ENCODE results near the gene ABI3. TPM values are rescaled to one million over a fixed set of nuclear protein-coding genes. Genes with fewer than 3 reads are reported as not detected.

The ABI3 gene
- total and polyA plus RNA-seq, 4 donors: 1.4 to 6.5 (median 5.0) TPM

DNA sequence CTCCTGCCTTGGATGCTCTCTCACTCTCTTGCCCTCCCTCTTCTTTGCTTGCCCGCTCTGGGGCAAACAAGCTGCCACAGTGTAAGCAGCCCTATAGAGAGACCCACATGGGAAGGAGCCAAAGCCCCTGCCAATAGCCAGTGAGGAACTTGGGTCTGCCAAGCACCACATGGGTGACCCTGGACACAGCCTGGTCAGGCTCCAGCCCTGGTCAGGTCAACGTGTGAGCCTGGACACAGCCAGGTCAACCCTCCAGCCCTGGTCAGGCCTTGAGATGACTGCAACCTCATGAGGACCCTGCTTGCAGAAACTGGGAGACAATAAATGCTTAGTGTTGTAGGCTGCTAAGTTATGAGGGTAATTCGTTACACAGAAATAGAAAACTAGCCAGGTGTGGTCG, 34.3 kb downstream of the ABI3 start:
- H3K4me3 ChIP-seq (ENCODE audit: low read depth, low read length): no peak overlapping the region
- H3K4me1 ChIP-seq (ENCODE audit: control insufficient read depth, insufficient read depth, low read length): peaks cover 9% of the 10 kb centered on the region
- H3K9me3 ChIP-seq (ENCODE audit: control insufficient read depth, insufficient read depth, low read length): no peaks in the 10 kb centered on the region
- H3K27ac ChIP-seq (ENCODE audit: low read depth, low read length): no peak overlapping the region
- DNase-seq (ENCODE audit: low read depth in 4 of 6, low spot score in 6 of 6): no peak
- WGBS (ENCODE audit: insufficient coverage): 91% methylated on average over 4 of the region's 4 CpGs
- H3K36me3 ChIP-seq (ENCODE audit: control insufficient read depth, insufficient read depth, low read length): no peaks in the 10 kb centered on the region
- H3K27me3 ChIP-seq (ENCODE audit: control insufficient read depth, insufficient read depth, low read length): no peaks in the 10 kb centered on the region

GRCh38 chr17:49247944-49248343, 37.4 kb downstream of the ABI3 start:
- no peak overlapping the region for H3K27ac ChIP-seq (ENCODE audit: low read depth, low read length)
- no peak for DNase-seq (ENCODE audit: low read depth in 4 of 6, low spot score in 6 of 6)
- no peak overlapping the region for H3K4me3 ChIP-seq (ENCODE audit: low read depth, low read length)
- H3K36me3 ChIP-seq (ENCODE audit: control insufficient read depth, insufficient read depth, low read length): no peaks in the 10 kb centered on the region
- H3K4me1 ChIP-seq (ENCODE audit: control insufficient read depth, insufficient read depth, low read length): peaks cover 9% of the 10 kb centered on the region
- no peaks in the 10 kb centered on the region for H3K9me3 ChIP-seq (ENCODE audit: control insufficient read depth, insufficient read depth, low read length)
- H3K27me3 ChIP-seq (ENCODE audit: control insufficient read depth, insufficient read depth, low read length): no peaks in the 10 kb centered on the region
- WGBS (ENCODE audit: insufficient coverage): 92% methylated on average over 7 of the region's 7 CpGs

DNA sequence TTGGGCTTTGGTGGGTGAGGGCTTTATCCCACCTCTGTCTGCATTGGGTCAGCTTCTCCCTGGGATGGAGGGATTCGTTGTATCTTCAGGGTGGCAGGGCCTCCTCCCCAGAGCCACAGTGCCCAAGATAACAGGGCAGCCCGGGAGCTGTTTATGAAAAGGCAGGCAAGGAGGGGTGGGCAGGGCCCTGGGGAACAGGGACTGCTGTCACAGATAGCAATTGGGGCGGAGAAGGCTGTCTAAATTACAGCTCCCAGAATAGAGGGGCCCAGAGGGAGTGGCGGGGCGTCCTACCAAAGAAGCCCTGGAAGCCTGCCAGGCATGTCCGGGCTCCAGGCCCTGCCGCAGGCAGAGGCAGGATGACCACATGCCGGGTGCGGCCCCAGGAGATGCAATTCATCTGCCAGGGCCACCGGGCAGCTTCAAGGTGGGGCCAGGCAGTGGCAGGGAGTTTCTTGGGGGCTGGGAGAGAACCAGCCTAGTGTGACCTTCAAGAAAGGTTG, 38.8 kb downstream of the ABI3 start:
- H3K27me3 ChIP-seq (ENCODE audit: control insufficient read depth, insufficient read depth, low read length): no peaks in the 10 kb centered on the region
- DNase-seq (ENCODE audit: low read depth in 4 of 6, low spot score in 6 of 6): peak in 2 of 6 donors; percentile 37 to 54
- H3K4me3 ChIP-seq (ENCODE audit: low read depth, low read length): no peak overlapping the region
- peaks cover 9% of the 10 kb centered on the region for H3K4me1 ChIP-seq (ENCODE audit: control insufficient read depth, insufficient read depth, low read length)
- H3K36me3 ChIP-seq (ENCODE audit: control insufficient read depth, insufficient read depth, low read length): no peaks in the 10 kb centered on the region
- 5% methylated on average over 10 of the region's 10 CpGs for WGBS (ENCODE audit: insufficient coverage)
- H3K9me3 ChIP-seq (ENCODE audit: control insufficient read depth, insufficient read depth, low read length): no peaks in the 10 kb centered on the region
- H3K27ac ChIP-seq (ENCODE audit: low read depth, low read length): no peak overlapping the region

GRCh38 chr17:49249890-49250522, 39.5 kb downstream of the ABI3 start:
- WGBS (ENCODE audit: insufficient coverage): 99% methylated on average over 7 of the region's 12 CpGs
- Histone ChIP-seq H3K27ac (ENCODE audit: low read depth, low read length) (no peak overlapping the region), H3K9me3 (ENCODE audit: control insufficient read depth, insufficient read depth, low read length) (no peaks in the 10 kb centered on the region), H3K36me3 (ENCODE audit: control insufficient read depth, insufficient read depth, low read length) (no peaks in the 10 kb centered on the region), H3K27me3 (ENCODE audit: control insufficient read depth, insufficient read depth, low read length) (no peaks in the 10 kb centered on the region), H3K4me3 (ENCODE audit: low read depth, low read length) (no peak overlapping the region), H3K4me1 (ENCODE audit: control insufficient read depth, insufficient read depth, low read length) (peaks cover 9% of the 10 kb centered on the region)
- no peak for DNase-seq (ENCODE audit: low read depth in 4 of 6, low spot score in 6 of 6)

DNA sequence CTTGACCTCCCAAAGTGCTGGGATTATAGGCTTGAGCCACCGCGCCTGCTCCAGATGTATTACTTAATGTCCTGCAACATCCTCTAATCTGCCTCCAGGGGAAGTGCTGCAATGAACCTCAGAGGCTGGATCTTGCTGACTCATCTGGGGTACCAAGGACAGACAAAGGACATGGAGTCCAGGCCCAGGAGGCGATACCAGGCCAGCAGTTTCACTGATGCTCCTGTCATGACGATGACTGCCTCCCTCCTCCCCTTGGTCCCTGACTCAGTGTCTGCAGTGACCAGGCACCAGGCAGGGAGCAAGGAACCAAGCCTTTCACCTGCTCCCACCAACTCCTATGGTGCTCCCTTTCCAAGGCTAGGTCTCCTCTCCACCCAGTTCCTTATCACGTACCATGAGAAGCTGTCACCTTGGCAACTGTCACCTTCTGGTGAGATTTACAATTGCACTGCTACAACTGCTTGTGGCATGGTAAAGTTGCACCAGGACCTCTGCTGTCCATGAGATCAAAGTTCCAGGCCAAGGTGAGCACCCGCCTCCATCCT, 41.7 kb downstream of the ABI3 start:
- Histone ChIP-seq H3K4me3 (ENCODE audit: low read depth, low read length) (no peak overlapping the region), H3K4me1 (ENCODE audit: control insufficient read depth, insufficient read depth, low read length) (peaks cover 9% of the 10 kb centered on the region), H3K36me3 (ENCODE audit: control insufficient read depth, insufficient read depth, low read length) (no peaks in the 10 kb centered on the region), H3K27ac (ENCODE audit: low read depth, low read length) (no peak overlapping the region), H3K27me3 (ENCODE audit: control insufficient read depth, insufficient read depth, low read length) (no peaks in the 10 kb centered on the region), H3K9me3 (ENCODE audit: control insufficient read depth, insufficient read depth, low read length) (no peaks in the 10 kb centered on the region)
- DNase-seq (ENCODE audit: low read depth in 4 of 6, low spot score in 6 of 6): no peak
- WGBS (ENCODE audit: insufficient coverage): 88% methylated on average over 5 of the region's 6 CpGs

DNA sequence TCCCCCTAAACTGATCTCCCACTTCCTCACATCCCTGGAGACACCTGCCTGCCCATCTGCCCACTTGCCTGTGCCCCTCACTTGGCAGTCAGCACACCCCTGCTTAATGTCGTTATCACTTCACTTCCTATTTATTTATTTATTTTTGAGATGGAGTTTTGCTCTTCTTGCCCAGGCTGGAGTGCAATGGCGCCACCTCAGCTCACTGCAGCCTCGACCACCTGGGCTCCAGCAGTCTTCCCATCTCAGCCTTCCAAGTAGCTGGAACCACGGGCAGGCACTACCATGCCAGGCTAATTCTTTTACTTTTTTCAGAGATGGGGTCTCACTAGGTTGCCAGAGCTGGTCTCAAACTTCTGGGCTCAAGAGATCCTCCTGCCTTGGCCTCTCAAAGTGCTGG, 43.6 kb downstream of the ABI3 start:
- Histone ChIP-seq H3K27ac (ENCODE audit: low read depth, low read length) (no peak overlapping the region), H3K27me3 (ENCODE audit: control insufficient read depth, insufficient read depth, low read length) (no peaks in the 10 kb centered on the region), H3K36me3 (ENCODE audit: control insufficient read depth, insufficient read depth, low read length) (no peaks in the 10 kb centered on the region), H3K4me3 (ENCODE audit: low read depth, low read length) (no peak overlapping the region), H3K4me1 (ENCODE audit: control insufficient read depth, insufficient read depth, low read length) (peaks cover 7% of the 10 kb centered on the region), H3K9me3 (ENCODE audit: control insufficient read depth, insufficient read depth, low read length) (no peaks in the 10 kb centered on the region)
- no peak for DNase-seq (ENCODE audit: low read depth in 4 of 6, low spot score in 6 of 6)
- 59% methylated on average over 3 of the region's 4 CpGs for WGBS (ENCODE audit: insufficient coverage)

DNA sequence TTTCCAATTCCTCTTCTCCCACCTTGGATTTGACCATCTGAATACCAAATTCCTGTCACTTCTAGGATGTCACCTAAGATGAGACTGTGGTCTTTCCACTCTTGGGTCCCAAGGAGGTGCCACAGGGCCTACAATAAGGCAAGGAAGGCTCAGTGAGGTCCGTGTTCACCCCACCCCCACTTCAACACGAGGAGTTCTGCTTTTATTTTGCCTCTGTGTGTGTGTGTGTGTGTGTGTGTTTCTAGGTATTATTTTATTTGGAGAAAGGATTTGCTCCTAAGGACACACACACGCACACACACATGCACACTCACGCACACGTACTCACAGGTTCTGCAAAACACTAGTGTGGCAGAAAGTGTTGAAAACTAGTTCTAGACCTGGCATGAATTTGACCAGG, 44.6 kb downstream of the ABI3 start:
- 70% methylated on average over 2 of the region's 5 CpGs for WGBS (ENCODE audit: insufficient coverage)
- H3K27ac ChIP-seq (ENCODE audit: low read depth, low read length): no peak overlapping the region
- H3K9me3 ChIP-seq (ENCODE audit: control insufficient read depth, insufficient read depth, low read length): no peaks in the 10 kb centered on the region
- no peak for DNase-seq (ENCODE audit: low read depth in 4 of 6, low spot score in 6 of 6)
- no peaks in the 10 kb centered on the region for H3K36me3 ChIP-seq (ENCODE audit: control insufficient read depth, insufficient read depth, low read length)
- peaks cover 2% of the 10 kb centered on the region for H3K27me3 ChIP-seq (ENCODE audit: control insufficient read depth, insufficient read depth, low read length)
- peaks cover 6% of the 10 kb centered on the region for H3K4me1 ChIP-seq (ENCODE audit: control insufficient read depth, insufficient read depth, low read length)
- H3K4me3 ChIP-seq (ENCODE audit: low read depth, low read length): no peak overlapping the region

DNA sequence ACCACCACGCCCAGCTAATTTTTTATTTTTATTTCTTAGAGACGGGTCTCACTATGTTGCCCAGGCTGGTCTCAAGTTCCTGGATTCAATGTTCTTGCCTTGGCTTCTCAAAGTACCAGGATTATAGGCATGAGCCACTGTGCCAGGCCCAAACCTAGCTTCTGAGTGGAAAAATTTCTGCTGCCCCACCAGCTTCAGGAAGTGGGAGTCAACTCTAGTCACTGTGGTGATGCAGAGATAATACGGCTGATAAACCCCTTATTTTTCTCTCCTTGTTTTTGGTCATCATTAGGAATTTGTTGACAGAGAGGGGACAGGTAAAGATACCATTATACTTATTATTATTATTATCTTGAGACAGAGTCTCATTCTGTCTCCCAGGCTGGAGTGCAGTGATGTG, 47.9 kb downstream of the ABI3 start:
- H3K27me3 ChIP-seq (ENCODE audit: control insufficient read depth, insufficient read depth, low read length): peaks cover 11% of the 10 kb centered on the region
- no peaks in the 10 kb centered on the region for H3K36me3 ChIP-seq (ENCODE audit: control insufficient read depth, insufficient read depth, low read length)
- 100% methylated on average over 2 of the region's 3 CpGs for WGBS (ENCODE audit: insufficient coverage)
- no peak overlapping the region for H3K4me3 ChIP-seq (ENCODE audit: low read depth, low read length)
- H3K9me3 ChIP-seq (ENCODE audit: control insufficient read depth, insufficient read depth, low read length): no peaks in the 10 kb centered on the region
- H3K27ac ChIP-seq (ENCODE audit: low read depth, low read length): no peak overlapping the region
- no peak for DNase-seq (ENCODE audit: low read depth in 4 of 6, low spot score in 6 of 6)
- peaks cover 12% of the 10 kb centered on the region for H3K4me1 ChIP-seq (ENCODE audit: control insufficient read depth, insufficient read depth, low read length)

DNA sequence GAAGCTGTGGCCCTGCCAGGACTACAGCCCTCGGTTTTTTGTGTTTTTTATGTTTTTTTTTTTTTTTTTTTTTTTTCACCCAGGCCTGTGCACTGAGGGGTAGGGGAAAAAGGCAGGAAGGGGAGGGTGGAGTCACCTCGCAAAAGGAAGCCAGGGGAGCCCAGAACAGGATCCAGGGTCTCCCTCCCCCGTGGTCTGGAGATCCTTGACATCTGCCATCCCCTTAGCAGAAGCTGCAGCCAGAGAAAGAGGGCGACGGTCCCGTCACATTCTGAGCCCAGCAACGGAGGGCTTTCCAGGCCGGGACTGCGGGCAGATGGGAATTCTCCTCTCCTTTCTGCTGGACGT, 49.1 kb downstream of the ABI3 start:
- no peak for DNase-seq (ENCODE audit: low read depth in 4 of 6, low spot score in 6 of 6)
- Histone ChIP-seq H3K27me3 (ENCODE audit: control insufficient read depth, insufficient read depth, low read length) (peaks cover 11% of the 10 kb centered on the region), H3K4me3 (ENCODE audit: low read depth, low read length) (peak overlapping the region; percentile 29), H3K4me1 (ENCODE audit: control insufficient read depth, insufficient read depth, low read length) (peaks cover 12% of the 10 kb centered on the region), H3K27ac (ENCODE audit: low read depth, low read length) (no peak overlapping the region), H3K9me3 (ENCODE audit: control insufficient read depth, insufficient read depth, low read length) (no peaks in the 10 kb centered on the region), H3K36me3 (ENCODE audit: control insufficient read depth, insufficient read depth, low read length) (no peaks in the 10 kb centered on the region)
- WGBS (ENCODE audit: insufficient coverage): 15% methylated on average over 10 of the region's 10 CpGs
